Activated CD8-positive, alpha-beta T cell treated with anti-CD3 and anti-CD28 coated beads for 36 hours (primary cell): ENCODE measurements around the gene RPUSD1. TPM values are rescaled to one million over a fixed set of nuclear protein-coding genes. Genes with fewer than 3 reads are reported as not detected.

ENCODE experiments used
- ATAC-seq: fragments of 200-7000 bp; cut with Tn5 transposase; one replicate; pipeline ENCODE4 v1.10.0; 2021; ENCODE audit warnings: mild to moderate bottlenecking, moderate library complexity
- CTCF ChIA-PET: fragments of 350-600 bp; sonication (Branson Sonifier 250); formaldehyde crosslinking; loops from one replicate; lab custom pipeline; 2021; ENCODE audit warnings: antibody characterized with exemption; lab: Charles Lee
- POLR2A ChIA-PET: fragments of 350-600 bp; sonication (Branson Sonifier 250); formaldehyde crosslinking; loops from one replicate; lab custom pipeline; 2021; ENCODE audit warnings: antibody characterized with exemption; lab: Charles Lee
- DNase-seq: peaks from one replicate; pipeline ENCODE4 v3.0.0-alpha.2; 2020
- H3K27ac Mint-ChIP-seq: one replicate; pipeline ENCODE4 v1.8.0; 2021; ENCODE audit warnings: mild to moderate bottlenecking, mixed read lengths
- H3K27me3 Mint-ChIP-seq: one replicate; pipeline ENCODE4 v1.8.0; 2021; ENCODE audit warnings: mixed read lengths
- H3K36me3 Mint-ChIP-seq: one replicate; pipeline ENCODE4 v1.8.0; 2021; ENCODE audit warnings: low read depth, mixed read lengths
- H3K4me1 Mint-ChIP-seq: one replicate; pipeline ENCODE4 v1.8.0; 2021; ENCODE audit warnings: low read depth, mixed read lengths
- H3K4me3 Mint-ChIP-seq: one replicate; pipeline ENCODE4 v1.8.0; 2021; ENCODE audit warnings: mild to moderate bottlenecking, moderate library complexity, mixed read lengths
- H3K9me3 Mint-ChIP-seq: one replicate; pipeline ENCODE4 v1.8.0; 2021; ENCODE audit warnings: mixed read lengths
- intact Hi-C: fragments of 100-400 bp; cut with micrococcal nuclease; formaldehyde crosslinking; loops from one replicate; pipeline ENCODE4 v1.10.0; 2022
- total RNA-seq, 2 experiments: library from RNA; stranded (reverse); gene quantifications; one replicate each; pipeline ENCODE4 v1.2.3, GENCODE V29; 2021
- TF ChIP-seq, protein P1 (sequence below): fragments of 200-600 bp; IDR thresholded peaks from one replicate; pipeline ENCODE4 v1.8.0; 2022; ENCODE audit warnings: antibody characterized with exemption, mild to moderate bottlenecking

Gene RPUSD1
- total RNA-seq, 2 experiments from 2014 or later = 17.1 to 18.1 TPM

DNA sequence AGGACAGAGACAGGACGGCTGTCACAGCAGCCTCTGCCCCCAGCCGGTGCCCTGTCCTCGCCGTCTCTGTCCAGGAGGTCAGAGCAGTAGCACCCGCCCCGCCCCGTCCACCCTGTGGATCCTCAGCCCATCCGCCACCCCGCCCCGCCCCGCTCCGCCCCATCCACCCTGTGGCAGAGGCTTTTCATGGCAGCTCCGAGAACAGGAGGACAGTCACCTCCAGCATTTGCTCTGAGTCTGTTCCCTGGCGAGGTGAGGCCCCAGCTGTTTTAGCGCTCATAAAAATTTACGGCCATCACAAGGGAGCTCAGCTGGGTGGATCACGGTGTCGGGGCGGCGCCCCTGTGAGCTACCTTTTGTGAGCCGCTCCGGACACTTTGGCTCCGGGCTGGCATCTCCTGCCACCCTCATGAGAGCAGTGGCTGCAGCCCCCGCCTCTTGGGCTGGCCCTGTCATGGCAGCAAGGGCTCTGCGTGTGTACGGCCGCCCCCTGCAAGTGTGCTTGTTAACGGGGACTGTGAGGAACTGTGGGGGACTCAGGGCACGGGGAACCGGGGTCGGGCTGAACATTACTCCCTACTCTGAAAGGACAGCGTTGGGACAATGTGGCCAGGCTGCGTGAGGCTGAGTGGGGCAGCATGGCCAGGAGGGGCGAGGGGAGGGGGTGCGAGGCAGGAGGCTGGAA lies 44.6 kb upstream of the RPUSD1 start:
- peaks cover 9% of the 10 kb centered on the region for H3K9me3 Mint-ChIP-seq
- ATAC-seq (no peak), DNase-seq (no peak)
- TF ChIP-seq, protein P1, sequence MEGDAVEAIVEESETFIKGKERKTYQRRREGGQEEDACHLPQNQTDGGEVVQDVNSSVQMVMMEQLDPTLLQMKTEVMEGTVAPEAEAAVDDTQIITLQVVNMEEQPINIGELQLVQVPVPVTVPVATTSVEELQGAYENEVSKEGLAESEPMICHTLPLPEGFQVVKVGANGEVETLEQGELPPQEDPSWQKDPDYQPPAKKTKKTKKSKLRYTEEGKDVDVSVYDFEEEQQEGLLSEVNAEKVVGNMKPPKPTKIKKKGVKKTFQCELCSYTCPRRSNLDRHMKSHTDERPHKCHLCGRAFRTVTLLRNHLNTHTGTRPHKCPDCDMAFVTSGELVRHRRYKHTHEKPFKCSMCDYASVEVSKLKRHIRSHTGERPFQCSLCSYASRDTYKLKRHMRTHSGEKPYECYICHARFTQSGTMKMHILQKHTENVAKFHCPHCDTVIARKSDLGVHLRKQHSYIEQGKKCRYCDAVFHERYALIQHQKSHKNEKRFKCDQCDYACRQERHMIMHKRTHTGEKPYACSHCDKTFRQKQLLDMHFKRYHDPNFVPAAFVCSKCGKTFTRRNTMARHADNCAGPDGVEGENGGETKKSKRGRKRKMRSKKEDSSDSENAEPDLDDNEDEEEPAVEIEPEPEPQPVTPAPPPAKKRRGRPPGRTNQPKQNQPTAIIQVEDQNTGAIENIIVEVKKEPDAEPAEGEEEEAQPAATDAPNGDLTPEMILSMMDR = no peak
- no peak overlapping the region for H3K4me3 Mint-ChIP-seq
- no peaks in the 10 kb centered on the region for H3K4me1 Mint-ChIP-seq
- no peaks in the 10 kb centered on the region for H3K36me3 Mint-ChIP-seq
- intact Hi-C loops = no loop called here
- POLR2A ChIA-PET = interaction anchor here (0.6 kb wide), 1 partner anchor 483 kb away, joined by 4 read pairs; no protein-coding TSS in a partner anchor
- peaks cover 2% of the 10 kb centered on the region for H3K27me3 Mint-ChIP-seq
- CTCF ChIA-PET = no interaction called here
- H3K27ac Mint-ChIP-seq = no peak overlapping the region

DNA sequence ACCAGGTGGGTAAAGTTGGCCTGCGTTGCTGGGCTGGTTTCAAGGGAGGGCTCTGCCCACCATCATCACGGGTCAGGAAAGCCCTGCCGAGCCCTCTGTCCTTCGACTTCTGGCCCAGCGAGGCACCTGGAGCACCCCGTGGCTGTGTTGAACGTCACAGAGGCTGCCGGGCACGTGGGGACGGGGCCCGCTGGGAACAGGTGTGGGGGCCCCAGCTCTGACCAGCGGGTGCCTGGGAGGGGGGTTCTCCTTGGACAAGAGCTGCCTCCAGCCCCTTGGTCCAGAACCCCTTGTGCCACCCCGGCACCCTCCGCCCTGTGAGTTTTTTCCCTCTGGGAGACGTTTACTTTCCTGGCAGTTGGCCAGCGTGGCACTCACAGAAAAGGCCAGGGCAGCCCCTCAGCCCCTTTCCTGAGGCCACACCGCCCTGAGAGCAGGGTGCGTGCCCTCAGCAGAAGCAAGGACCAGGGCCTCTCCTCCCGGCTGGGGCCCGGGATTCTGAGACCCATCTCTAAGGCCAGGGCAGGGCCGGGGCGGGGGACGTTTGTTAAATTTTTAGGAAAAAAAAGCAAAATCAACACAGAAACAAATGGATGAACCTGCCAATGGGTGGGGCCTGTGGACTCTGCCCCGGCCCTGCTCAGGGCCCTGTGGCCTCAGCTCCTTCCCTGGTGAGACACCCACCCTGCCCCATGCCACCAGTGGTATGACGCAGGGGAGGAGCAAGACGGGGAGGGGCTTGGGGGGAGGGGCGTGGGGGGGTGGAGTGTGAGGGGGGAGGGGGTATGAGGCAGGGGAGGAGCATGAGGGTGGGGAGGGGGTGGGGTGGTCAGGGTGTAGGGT lies 43.6 kb upstream of the RPUSD1 start:
- Mint-ChIP-seq H3K36me3 (no peaks in the 10 kb centered on the region), H3K27me3 (peaks cover 2% of the 10 kb centered on the region), H3K4me3 (no peak overlapping the region)

DNA sequence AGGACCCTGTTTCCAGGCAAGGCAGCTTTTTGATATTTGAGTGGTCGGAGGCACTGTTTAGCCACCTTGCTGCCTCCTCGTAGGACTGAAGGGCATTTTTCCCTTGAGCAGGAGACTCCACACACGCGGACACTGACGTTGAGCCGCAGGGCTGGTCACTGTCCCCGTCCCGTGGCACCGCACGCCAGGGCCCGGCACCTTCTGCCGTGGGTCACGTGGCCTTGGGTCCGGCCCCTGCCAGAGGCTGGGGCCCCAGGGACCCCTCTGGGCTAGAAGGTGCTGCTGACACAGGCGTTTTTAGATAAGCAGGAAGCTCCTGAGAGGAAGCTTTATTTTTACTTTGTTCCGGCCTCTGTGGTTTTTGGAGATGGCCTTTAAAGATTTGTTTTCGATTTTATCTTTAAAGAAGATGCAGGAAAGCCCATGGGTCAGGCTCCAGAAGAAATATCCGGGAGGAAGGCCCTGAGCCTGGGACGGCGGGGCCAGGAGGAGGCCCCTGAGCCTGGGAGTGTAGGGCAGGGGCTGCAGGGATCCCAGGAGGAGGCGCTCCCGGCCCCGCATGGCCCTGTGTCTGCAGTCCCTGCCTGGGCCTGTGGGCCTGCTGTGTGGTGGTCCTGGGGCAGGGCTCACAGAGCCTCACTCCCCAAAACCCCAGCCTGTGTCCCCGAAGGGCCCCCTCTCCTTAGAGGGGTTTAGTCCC lies 42.8 kb upstream of the RPUSD1 start:
- ATAC-seq (no peak), DNase-seq (no peak)
- ChIA-PET POLR2A (no interaction called here), CTCF (no interaction called here)
- TF ChIP-seq, protein P1 = no peak
- H3K36me3 Mint-ChIP-seq = no peaks in the 10 kb centered on the region
- H3K9me3 Mint-ChIP-seq = peaks cover 3% of the 10 kb centered on the region
- H3K4me3 Mint-ChIP-seq = no peak overlapping the region
- no peaks in the 10 kb centered on the region for H3K4me1 Mint-ChIP-seq
- H3K27me3 Mint-ChIP-seq = peaks cover 2% of the 10 kb centered on the region
- H3K27ac Mint-ChIP-seq = no peak overlapping the region
- intact Hi-C loops = no loop called here

More for the DNA sequence above, 43.6 kb upstream of the RPUSD1 start:
- DNase-seq (no peak), ATAC-seq (no peak)
- ChIA-PET POLR2A (interaction anchor here (0.6 kb wide), 1 partner anchor 484 kb away, joined by 4 read pairs; no protein-coding TSS in a partner anchor), CTCF (no interaction called here)
- Mint-ChIP-seq H3K27ac (no peak overlapping the region), H3K9me3 (peaks cover 9% of the 10 kb centered on the region), H3K4me1 (no peaks in the 10 kb centered on the region)
- intact Hi-C loops = no loop called here
- TF ChIP-seq, protein P1 = no peak

DNA sequence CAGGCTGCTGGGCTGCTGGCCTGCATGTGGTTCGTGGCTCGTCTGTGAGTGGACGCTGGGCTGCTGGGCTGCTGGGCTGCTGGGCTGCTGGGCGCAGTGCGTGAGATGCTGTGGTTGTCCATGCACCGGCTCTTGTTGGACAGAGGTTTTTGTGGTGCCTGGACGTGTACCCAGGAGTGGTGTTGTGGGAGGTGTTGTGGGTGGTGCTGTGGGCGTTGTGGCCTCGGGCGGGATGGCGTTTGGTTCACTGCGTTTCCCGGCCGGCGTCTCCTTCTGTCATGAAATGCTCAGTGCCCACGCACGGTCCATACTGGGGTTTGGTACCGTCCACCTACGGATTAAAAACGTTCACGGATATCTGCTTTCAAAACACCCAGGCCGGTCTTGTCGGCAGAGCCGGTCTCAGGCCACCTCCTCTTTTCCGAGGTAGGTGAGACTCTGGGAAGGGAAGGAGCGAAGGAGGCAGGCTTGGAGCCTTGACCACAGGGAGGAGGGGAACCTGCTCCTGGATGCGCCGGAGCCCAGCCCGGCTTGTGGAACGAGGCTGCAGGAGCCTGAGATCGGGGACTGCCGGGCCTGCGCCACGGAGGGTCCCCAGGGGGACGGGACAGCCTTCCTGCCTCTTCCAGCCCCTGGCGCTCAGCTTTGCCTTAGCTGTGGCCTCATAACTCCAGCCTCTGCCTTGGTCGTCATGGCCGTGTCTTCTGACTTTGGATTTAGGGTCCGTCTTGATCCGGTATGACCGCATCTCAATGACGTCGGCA lies 42.1 kb upstream of the RPUSD1 start:
- no peak for DNase-seq
- intact Hi-C loops = no loop called here
- Mint-ChIP-seq H3K36me3 (no peaks in the 10 kb centered on the region), H3K4me3 (no peak overlapping the region), H3K4me1 (no peaks in the 10 kb centered on the region), H3K27ac (no peak overlapping the region), H3K9me3 (no peaks in the 10 kb centered on the region), H3K27me3 (peaks cover 2% of the 10 kb centered on the region)
- CTCF ChIA-PET = no interaction called here
- POLR2A ChIA-PET = no interaction called here
- TF ChIP-seq, protein P1 = no peak
- ATAC-seq = no peak
